HPDE6-E6E7 (cell line): ENCODE measurements around the gene GDF7.

Experiments
- DNase-seq: peaks from one replicate; pipeline ENCODE4 v3.0.0; 2011; ENCODE audit warnings: missing footprints; ENCODE audit errors: extremely low spot score

GDF7 gene

GRCh38 chr2:20666304-20667150 lies at the start of gene GDF7:
GDF7 (plus strand) TSS chr2:20667144; CDS start chr2:20667240, 96 bp downstream.
- DNase-seq, result no peak

- DNase-seq, result peak; percentile 92
These were observed 49.0 kb upstream of the GDF7 start for GRCh38 chr2:20617892-20618467.

- no peak for DNase-seq
These were observed 48.5 kb upstream of the GDF7 start for GRCh38 chr2:20618468-20618885.

GRCh38 chr2:20618886-20619521 lies 47.9 kb upstream of the GDF7 start:
- DNase-seq, result no peak

- DNase-seq, result no peak
These were observed 47.3 kb upstream of the GDF7 start for GRCh38 chr2:20619624-20620024.

- no peak for DNase-seq
These were observed 46.7 kb upstream of the GDF7 start for GRCh38 chr2:20620271-20620681.

GRCh38 chr2:20620696-20621365 lies 46.1 kb upstream of the GDF7 start:
- DNase-seq, result no peak

- DNase-seq, result no peak
These were observed 45.3 kb upstream of the GDF7 start for GRCh38 chr2:20621366-20622295.

- no peak for DNase-seq
These were observed 44.7 kb upstream of the GDF7 start for GRCh38 chr2:20622296-20622686.

GRCh38 chr2:20622731-20623130 lies 44.2 kb upstream of the GDF7 start:
- DNase-seq, result no peak

- no peak for DNase-seq
These were observed 43.7 kb upstream of the GDF7 start for GRCh38 chr2:20623241-20623640.

GRCh38 chr2:20623741-20624155 lies 43.2 kb upstream of the GDF7 start:
- no peak for DNase-seq

GRCh38 chr2:20624156-20624883 lies 42.6 kb upstream of the GDF7 start:
- no peak for DNase-seq

GRCh38 chr2:20624884-20625485 lies 42.0 kb upstream of the GDF7 start:
- no peak for DNase-seq

- DNase-seq, result no peak
These were observed 41.2 kb upstream of the GDF7 start for GRCh38 chr2:20625491-20626391.

GRCh38 chr2:20626392-20626697 lies 40.6 kb upstream of the GDF7 start:
- no peak for DNase-seq

GRCh38 chr2:20626698-20627513 lies 40.0 kb upstream of the GDF7 start:
- no peak for DNase-seq

GRCh38 chr2:20627712-20628380 lies 39.1 kb upstream of the GDF7 start:
- no peak for DNase-seq
